GM12891 (cell line): Measurements from ENCODE around the gene TMEM220.
"Not testable (repeated sequence)": the region's sequence is repeated elsewhere in the genome, so short reads cannot be mapped to it uniquely, and the experiment has no call there.

Experiments used
- DNase-seq: peaks from one replicate; pipeline ENCODE4 v3.0.0; 2011; ENCODE audit warnings: low spot score; ENCODE audit not compliant: insufficient read length
- FAIRE-seq: peaks from 2 replicates; lab custom pipeline; 2011; peaks lifted over from hg19 to GRCh38; lab: Jason Lieb, UNC
- PAX5 ChIP-seq: IDR thresholded peaks from 2 replicates; pipeline ENCODE4 v1.6.1; 2011; ENCODE audit warnings: low read length, moderate library complexity, mild to moderate bottlenecking; ENCODE audit not compliant: insufficient read depth, severe bottlenecking
- POLR2A ChIP-seq: IDR thresholded peaks from 2 replicates; pipeline ENCODE4 v1.6.1; 2011; ENCODE audit warnings: low read depth, low read length, control low read depth
- POLR2AphosphoS5 ChIP-seq: IDR thresholded peaks from 2 replicates; pipeline ENCODE4 v1.6.1; 2011; ENCODE audit warnings: low read depth, low read length, control low read depth
- POU2F2 ChIP-seq: IDR thresholded peaks from 2 replicates; pipeline ENCODE4 v1.6.1; 2011; ENCODE audit warnings: low read depth, mild to moderate bottlenecking, control low read depth, low read length, moderate library complexity
- SPI1 ChIP-seq: IDR thresholded peaks from 2 replicates; pipeline ENCODE4 v1.6.1; 2011; ENCODE audit warnings: low read depth, low read length, control low read depth
- TAF1 ChIP-seq: IDR thresholded peaks from 2 replicates; pipeline ENCODE4 v1.6.1; 2011; ENCODE audit warnings: low read depth, low read length, control low read depth

The TMEM220 gene

GRCh38 chr17:10713318-10713717 is 16.5 kb downstream of the TMEM220 start:
- no peak for TF ChIP-seq POLR2AphosphoS5
- TF ChIP-seq POU2F2, result no peak
- TF ChIP-seq PAX5, result no peak
- TF ChIP-seq POLR2A, result no peak
- no peak for TF ChIP-seq SPI1
- no peak for TF ChIP-seq TAF1
- DNase-seq (no peak), FAIRE-seq (no peak)

- FAIRE-seq (no peak), DNase-seq (no peak)
- TF ChIP-seq POU2F2, result no peak
- TF ChIP-seq POLR2A, result no peak
- no peak for TF ChIP-seq POLR2AphosphoS5
- no peak for TF ChIP-seq TAF1
- TF ChIP-seq SPI1, result no peak
- no peak for TF ChIP-seq PAX5
Observed at GRCh38 chr17:10705727-10706126, 24.1 kb downstream of the TMEM220 start.

GRCh38 chr17:10702574-10702973 is 27.2 kb downstream of the TMEM220 start:
- FAIRE-seq (no peak), DNase-seq (no peak)
- TF ChIP-seq SPI1 (peak; percentile 60), TAF1 (no peak)

DNA sequence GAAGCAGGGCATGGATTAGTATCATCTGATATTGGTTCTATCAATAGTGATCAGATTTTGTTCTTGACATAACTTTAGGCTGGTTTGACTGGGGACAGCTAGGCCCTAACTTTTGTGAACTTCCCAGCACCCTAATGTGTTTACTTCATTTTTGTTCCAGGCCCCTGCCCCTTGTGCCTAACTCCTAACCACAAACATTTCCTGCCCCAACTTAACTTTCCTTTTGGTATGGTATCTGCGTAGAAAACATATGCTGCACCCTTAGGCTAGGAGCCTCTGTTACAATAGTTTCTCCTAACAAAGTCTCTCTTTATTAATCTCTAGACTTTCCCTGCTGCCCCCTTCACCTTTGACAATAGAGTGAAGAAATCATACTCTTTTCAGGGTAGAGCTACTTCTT is 30.0 kb downstream of the TMEM220 start:
- DNase-seq, result no peak
- FAIRE-seq, result peak; percentile 56
- no peak for TF ChIP-seq TAF1
- TF ChIP-seq SPI1, result no peak
- no peak for TF ChIP-seq PAX5
- TF ChIP-seq POLR2A, result no peak

DNA sequence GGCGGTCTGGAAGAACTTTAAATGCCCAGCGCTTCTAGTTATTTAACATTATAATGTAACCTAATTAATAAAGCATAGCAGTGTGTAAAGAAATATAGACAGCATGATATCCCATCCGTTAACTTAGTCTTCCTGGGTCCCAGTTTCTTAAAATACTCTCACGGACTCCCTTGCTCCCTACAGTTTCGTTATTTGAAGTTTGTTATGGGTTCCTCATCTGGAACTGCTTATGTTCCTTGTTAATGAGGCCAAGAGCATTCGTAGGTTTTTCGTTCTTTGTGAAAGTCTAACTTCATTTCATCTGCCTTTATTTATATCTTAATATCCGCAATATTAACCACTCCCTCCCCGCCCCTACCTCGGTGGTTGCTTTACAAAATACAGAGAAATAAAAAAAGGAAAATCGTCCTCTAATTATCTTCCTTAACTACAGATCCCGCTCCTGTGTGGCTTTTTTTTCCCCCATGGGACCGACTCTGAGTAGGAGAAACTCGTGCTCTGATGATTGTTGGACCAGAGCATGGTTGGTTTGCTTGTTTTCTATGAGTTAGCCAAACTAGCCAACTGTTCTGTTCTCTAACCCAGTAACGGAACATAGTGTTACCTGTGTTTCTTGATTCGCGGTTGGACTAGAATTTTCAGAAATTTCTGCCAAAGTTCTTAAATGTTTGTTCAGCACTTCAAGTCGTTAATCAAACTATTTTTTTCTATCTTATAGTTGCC is 31.6 kb downstream of the TMEM220 start:
- FAIRE-seq, result peak; percentile 38
- no peak for TF ChIP-seq POLR2A
- no peak for DNase-seq

DNA sequence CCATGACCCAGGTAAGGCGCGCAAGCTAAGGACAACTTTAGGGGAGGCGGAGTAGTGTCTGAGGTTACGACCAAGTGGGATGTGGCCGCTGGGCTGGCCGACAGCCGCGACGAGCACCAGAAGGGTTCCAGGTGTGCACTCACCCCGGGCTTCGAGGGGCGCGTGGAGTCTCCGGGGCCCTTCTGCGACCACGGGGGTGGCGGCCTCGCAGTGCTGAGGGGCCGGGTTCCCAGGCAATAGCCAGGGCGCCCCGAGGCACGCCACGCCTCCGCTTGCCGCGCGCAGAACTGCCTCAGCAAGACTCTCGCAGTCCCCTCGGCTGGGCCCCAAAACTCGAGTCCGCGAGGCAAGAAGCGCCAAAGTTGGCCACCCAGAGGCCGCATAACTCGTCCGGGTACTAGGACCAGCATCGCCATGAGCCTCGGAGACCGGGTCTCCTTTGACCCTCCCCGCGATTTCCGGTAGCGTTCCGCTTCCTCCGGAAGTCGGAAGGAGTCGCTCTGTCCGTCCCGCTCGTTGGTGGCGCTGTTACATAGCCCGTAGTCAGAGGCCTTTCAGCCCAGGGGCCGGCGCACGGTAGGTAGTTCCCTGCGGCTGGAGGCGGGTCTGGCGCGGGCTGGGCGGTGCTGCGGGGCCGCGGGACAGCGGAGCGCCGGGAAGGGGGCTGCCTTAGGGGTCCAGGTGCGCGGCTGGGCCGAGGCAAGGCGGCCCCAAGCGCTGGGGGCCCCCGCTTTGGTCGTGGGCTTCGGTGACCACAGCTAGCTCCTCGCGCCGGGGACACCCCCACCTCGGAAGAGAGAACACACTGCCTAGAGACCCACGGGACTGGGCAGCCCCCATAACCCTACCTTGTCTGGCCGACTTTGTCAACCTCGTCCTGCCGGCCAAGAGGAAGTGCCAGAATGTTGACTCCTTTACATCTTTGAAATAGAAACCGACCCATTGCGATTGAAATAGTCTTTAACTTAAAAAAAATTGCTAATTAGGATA is 32.4 kb downstream of the TMEM220 start, which contains the start of the genes ADPRM and SCO1:
Gene ADPRM (plus strand): TSS at position 503 of the 990 bp plus-strand sequence. CDS start 7,333 bp downstream, outside the sequence.
Gene SCO1 (minus strand): TSS at position 442 of the 990 bp plus-strand sequence. CDS start 26 bp downstream, at position 416.
- peak; percentile 98 for FAIRE-seq
- TF ChIP-seq POLR2AphosphoS5 (peak; percentile 93), TAF1 (peak; percentile 84), POU2F2 (no peak), SPI1 (peak; percentile 85), POLR2A (peak; percentile 90)

GRCh38 chr17:10695875-10696407 is 33.9 kb downstream of the TMEM220 start:
- FAIRE-seq, DNase-seq: not testable (repeated sequence)

More for the DNA sequence above, 32.4 kb downstream of the TMEM220 start, which contains the start of the genes ADPRM and SCO1:
- peak; percentile 84 for DNase-seq

GRCh38 chr17:10687499-10687898 is 42.3 kb downstream of the TMEM220 start:
- DNase-seq (no peak), FAIRE-seq (no peak)
- TF ChIP-seq PAX5 (no peak), TAF1 (no peak), SPI1 (peak; percentile 36; the same call in 1 of the 2 replicates)

- FAIRE-seq (no peak), DNase-seq (no peak)
- TF ChIP-seq POU2F2 (no peak), POLR2A (no peak), SPI1 (no peak), PAX5 (no peak), POLR2AphosphoS5 (no peak)
Observed at GRCh38 chr17:10683853-10684252, 46.0 kb downstream of the TMEM220 start.

DNA sequence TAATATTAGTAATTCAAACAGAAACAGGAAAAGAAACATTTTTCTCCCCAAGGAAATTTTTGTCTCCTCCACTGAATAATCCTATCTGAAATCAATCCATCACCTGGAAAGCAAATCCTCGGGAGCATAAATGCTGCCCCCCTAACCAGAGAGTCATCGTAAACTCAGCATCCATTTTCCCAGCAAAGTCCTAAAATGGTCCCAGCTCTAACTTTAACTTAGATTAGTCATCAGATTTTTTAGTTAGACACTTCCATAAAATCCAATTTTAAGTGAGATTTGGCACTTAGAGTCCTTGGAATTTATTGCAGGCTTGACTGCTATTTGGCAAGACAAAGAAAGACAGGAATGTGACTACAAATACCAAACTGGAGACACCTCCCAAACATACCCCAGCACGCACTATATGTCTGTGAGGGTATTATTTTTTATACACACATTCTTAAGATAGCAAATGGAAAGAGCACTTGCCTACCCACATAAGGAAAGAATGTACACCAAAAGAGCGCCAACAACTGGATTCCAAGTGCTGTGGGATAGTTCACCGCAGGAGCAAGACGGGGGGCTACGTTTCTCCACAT is 47.9 kb downstream of the TMEM220 start:
- TF ChIP-seq POU2F2, result no peak
- no peak for DNase-seq
- FAIRE-seq, result no peak
